ENCODE results near the gene PRDM16. TPM values are rescaled to one million over a fixed set of nuclear protein-coding genes. Genes with fewer than 3 reads are reported as not detected.

Gene PRDM16
- total RNA-seq, 1 experiment from 2014 or later = 22.3 TPM

- ATAC-seq (peak; percentile 18; the same call in 1 of the 2 replicates), DNase-seq (ENCODE audit: low read depth, low spot score) (no peak)
- ChIA-PET POLR2A (no interaction called here), CTCF (no interaction called here)
- intact Hi-C loops (cut with micrococcal nuclease; ENCODE audit: unreplicated experiment) (no loop called here), in situ Hi-C loops (cut with HindIII; ENCODE audit: low pct_unique_long_range_greater_than_20kb, low sequenced_read_pairs) (no loop called here)
- no peak for TF ChIP-seq CTCF (IDR thresholded peaks at IDR 0.05)
- TF ChIP-seq TCF7L2 (IDR thresholded peaks at IDR 0.05; ENCODE audit: low read depth, low read length) = no peak
- no peak for TF ChIP-seq SIN3A (IDR thresholded peaks at IDR 0.05; ENCODE audit: borderline replicate concordance, insufficient read depth, low read depth, low read length)
- TF ChIP-seq REST (IDR thresholded peaks at IDR 0.05; ENCODE audit: insufficient read depth in 1 of 2, low read depth in 2 of 2, low read length in 1 of 2) = no peak
- TF ChIP-seq POLR2AphosphoS5 (IDR thresholded peaks at IDR 0.05; ENCODE audit: low read depth, low read length) = no peak
- H3K36me3 ChIP-seq (ENCODE audit: control insufficient read depth, insufficient read depth, low read length) = no peaks in the 10 kb centered on the region
- no peaks in the 10 kb centered on the region for H3K9me3 ChIP-seq (ENCODE audit: control insufficient read depth, insufficient read depth, low read depth, low read length)
- no TSS peak for BruUV-seq (replicated peaks)
- no peaks in the 10 kb centered on the region for H3K4me1 ChIP-seq (ENCODE audit: control insufficient read depth, insufficient read depth, low read length)
- H3K27ac ChIP-seq (ENCODE audit: low read length) = no peak overlapping the region
- no peaks in the 10 kb centered on the region for H3K27me3 ChIP-seq (ENCODE audit: control insufficient read depth, insufficient read depth, low read length)
- no peak overlapping the region for H3K4me3 ChIP-seq (ENCODE audit: low read depth in 2 of 2, low read length in 2 of 2)
Measured at GRCh38 chr1:3206696-3207095, 137.7 kb downstream of the PRDM16 start.

- in situ Hi-C loops (cut with HindIII; ENCODE audit: low pct_unique_long_range_greater_than_20kb, low sequenced_read_pairs) (no loop called here), intact Hi-C loops (cut with micrococcal nuclease; ENCODE audit: unreplicated experiment) (no loop called here)
- H3K4me1 ChIP-seq (ENCODE audit: control insufficient read depth, insufficient read depth, low read length) = no peaks in the 10 kb centered on the region
- POLR2A ChIA-PET = no interaction called here
- no TSS peak for BruUV-seq (replicated peaks)
- no peak overlapping the region for H3K4me3 ChIP-seq (ENCODE audit: low read depth in 2 of 2, low read length in 2 of 2)
- no peak overlapping the region for H3K27ac ChIP-seq (ENCODE audit: low read length)
- DNase-seq (ENCODE audit: low read depth, low spot score) = no peak
- no peaks in the 10 kb centered on the region for H3K27me3 ChIP-seq (ENCODE audit: control insufficient read depth, insufficient read depth, low read length)
- H3K9me3 ChIP-seq (ENCODE audit: control insufficient read depth, insufficient read depth, low read depth, low read length) = no peaks in the 10 kb centered on the region
- TF ChIP-seq SIN3A (IDR thresholded peaks at IDR 0.05; ENCODE audit: borderline replicate concordance, insufficient read depth, low read depth, low read length) (no peak), TCF7L2 (IDR thresholded peaks at IDR 0.05; ENCODE audit: low read depth, low read length) (no peak), REST (IDR thresholded peaks at IDR 0.05; ENCODE audit: insufficient read depth in 1 of 2, low read depth in 2 of 2, low read length in 1 of 2) (no peak), POLR2AphosphoS5 (IDR thresholded peaks at IDR 0.05; ENCODE audit: low read depth, low read length) (no peak), CTCF (IDR thresholded peaks at IDR 0.05) (no peak)
- no peak for ATAC-seq
- H3K36me3 ChIP-seq (ENCODE audit: control insufficient read depth, insufficient read depth, low read length) = no peaks in the 10 kb centered on the region
- CTCF ChIA-PET = no interaction called here
Measured at GRCh38 chr1:3207217-3207848, 138.3 kb downstream of the PRDM16 start.
